ENCODE results near the gene RAB3GAP2.
A peak's percentile ranks its signal among the peaks of the same experiment; 100 is the strongest.

The RAB3GAP2 gene

DNA sequence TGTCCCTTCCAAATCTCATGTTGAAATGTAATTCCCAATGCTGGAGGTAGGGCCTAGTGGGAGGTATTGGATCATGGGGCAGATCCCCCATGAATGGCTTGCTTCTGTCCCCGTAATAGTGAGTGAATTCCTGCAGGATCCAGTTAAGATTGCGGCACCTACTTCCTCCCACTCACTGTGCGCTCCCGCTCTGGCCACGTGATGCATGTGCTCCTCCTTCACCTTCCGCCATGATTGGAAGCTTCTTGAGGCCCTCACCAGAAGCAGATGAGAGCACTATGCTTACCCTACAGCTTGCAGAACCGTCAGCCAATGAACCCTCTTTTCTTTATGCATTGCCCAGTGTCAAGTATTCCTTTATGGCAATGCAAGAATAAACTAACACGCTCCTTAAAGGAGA lies 14.9 kb upstream of the RAB3GAP2 start:
- H3K27ac ChIP-seq (ENCODE audit: low read length, poor library complexity, severe bottlenecking): no peak overlapping the region
- H2AFZ ChIP-seq (ENCODE audit: low read depth, low read length): no peak overlapping the region
- H3K9ac ChIP-seq (ENCODE audit: low read length): no peak overlapping the region
- H2BK120ac ChIP-seq (ENCODE audit: low read depth, low read length): no peak overlapping the region
- no peak overlapping the region for H4K91ac ChIP-seq (ENCODE audit: low read length)
- no peak overlapping the region for H3K4me3 ChIP-seq (ENCODE audit: insufficient read depth in 1 of 2, low read depth in 1 of 2, low read length in 2 of 2)
- no peak overlapping the region for H2BK12ac ChIP-seq (ENCODE audit: low read length in 2 of 2)
- H3K4me2 ChIP-seq (ENCODE audit: low read length, poor library complexity, severe bottlenecking): no peak overlapping the region
- no peak overlapping the region for H3K18ac ChIP-seq (ENCODE audit: low read depth in 1 of 2, low read length in 2 of 2)
- no peaks in the 10 kb centered on the region for H3K9me3 ChIP-seq (ENCODE audit: control insufficient read depth, low read length)
- DNase-seq: no peak
- H3K79me1 ChIP-seq (replicated peaks; ENCODE audit: low read length, poor library complexity, severe bottlenecking): no peaks in the 10 kb centered on the region
- no peak overlapping the region for H3K23ac ChIP-seq (ENCODE audit: low read length in 2 of 2)
- H2AK5ac ChIP-seq (ENCODE audit: low read length, severe bottlenecking): no peak overlapping the region
- no peak overlapping the region for H3K14ac ChIP-seq (ENCODE audit: low read length in 2 of 2)
- no peak overlapping the region for H2BK15ac ChIP-seq (ENCODE audit: low read depth, poor library complexity, severe bottlenecking)
- no peak overlapping the region for H3K4ac ChIP-seq (ENCODE audit: low read depth in 1 of 2, low read length in 2 of 2)
- H3K4me1 ChIP-seq (ENCODE audit: control insufficient read depth, insufficient read depth, low read depth, low read length): no peaks in the 10 kb centered on the region
- no peak overlapping the region for H4K8ac ChIP-seq (ENCODE audit: low read length)
- H3K36me3 ChIP-seq (ENCODE audit: control insufficient read depth in 1 of 2, insufficient read depth in 2 of 2, low read depth in 1 of 2, low read length in 2 of 2): no peaks in the 10 kb centered on the region
- H2BK5ac ChIP-seq (ENCODE audit: low read depth, low read length, poor library complexity, severe bottlenecking): no peak overlapping the region
- WGBS: 94% methylated on average over 8 of the region's 8 CpGs
- no peaks in the 10 kb centered on the region for H3K27me3 ChIP-seq (ENCODE audit: control insufficient read depth in 1 of 2, insufficient read depth in 1 of 2, low read length in 2 of 2)

DNA sequence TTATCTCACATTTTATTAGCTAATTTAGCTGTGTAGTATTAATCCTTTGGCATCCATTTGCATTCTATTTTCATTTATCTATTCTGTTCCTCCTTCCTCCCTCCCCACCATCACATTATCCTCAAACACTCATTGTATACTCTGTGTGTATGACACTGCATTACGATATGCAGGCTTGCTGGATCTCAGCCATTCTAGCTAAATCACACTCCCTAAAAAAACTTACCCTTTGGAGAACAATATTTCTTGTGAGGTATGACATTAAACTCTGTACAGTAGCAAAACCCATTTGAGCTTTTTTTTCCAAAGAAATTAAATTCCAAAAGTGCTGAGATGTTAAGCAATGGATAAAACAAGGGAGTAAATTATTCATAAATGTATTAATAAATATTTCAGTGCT lies 11.4 kb upstream of the RAB3GAP2 start:
- H3K27me3 ChIP-seq (ENCODE audit: control insufficient read depth in 1 of 2, insufficient read depth in 1 of 2, low read length in 2 of 2): peaks cover 0 to 4% of the 10 kb centered on the region in 2 experiments
- no peak for DNase-seq
- no peak overlapping the region for H2BK120ac ChIP-seq (ENCODE audit: low read depth, low read length)
- no peak overlapping the region for H3K23ac ChIP-seq (ENCODE audit: low read length in 2 of 2)
- H3K14ac ChIP-seq (ENCODE audit: low read length in 2 of 2): no peak overlapping the region
- H4K8ac ChIP-seq (ENCODE audit: low read length): no peak overlapping the region
- H3K27ac ChIP-seq (ENCODE audit: low read length, poor library complexity, severe bottlenecking): no peak overlapping the region
- no peak overlapping the region for H3K4me3 ChIP-seq (ENCODE audit: insufficient read depth in 1 of 2, low read depth in 1 of 2, low read length in 2 of 2)
- no peak overlapping the region for H2AFZ ChIP-seq (ENCODE audit: low read depth, low read length)
- no peak overlapping the region for H2BK15ac ChIP-seq (ENCODE audit: low read depth, poor library complexity, severe bottlenecking)
- no peak overlapping the region for H2BK5ac ChIP-seq (ENCODE audit: low read depth, low read length, poor library complexity, severe bottlenecking)
- H2BK12ac ChIP-seq (ENCODE audit: low read length in 2 of 2): no peak overlapping the region
- no peak overlapping the region for H4K91ac ChIP-seq (ENCODE audit: low read length)
- H3K18ac ChIP-seq (ENCODE audit: low read depth in 1 of 2, low read length in 2 of 2): no peak overlapping the region
- 91% methylated on average over 1 of the region's 1 CpG for WGBS
- no peaks in the 10 kb centered on the region for H3K9me3 ChIP-seq (ENCODE audit: control insufficient read depth, low read length)
- no peak overlapping the region for H2AK5ac ChIP-seq (ENCODE audit: low read length, severe bottlenecking)
- H3K4me2 ChIP-seq (ENCODE audit: low read length, poor library complexity, severe bottlenecking): no peak overlapping the region
- no peaks in the 10 kb centered on the region for H3K4me1 ChIP-seq (ENCODE audit: control insufficient read depth, insufficient read depth, low read depth, low read length)
- H3K4ac ChIP-seq (ENCODE audit: low read depth in 1 of 2, low read length in 2 of 2): no peak overlapping the region
- H3K36me3 ChIP-seq (ENCODE audit: control insufficient read depth in 1 of 2, insufficient read depth in 2 of 2, low read depth in 1 of 2, low read length in 2 of 2): no peaks in the 10 kb centered on the region
- no peak overlapping the region for H3K9ac ChIP-seq (ENCODE audit: low read length)
- no peaks in the 10 kb centered on the region for H3K79me1 ChIP-seq (replicated peaks; ENCODE audit: low read length, poor library complexity, severe bottlenecking)

DNA sequence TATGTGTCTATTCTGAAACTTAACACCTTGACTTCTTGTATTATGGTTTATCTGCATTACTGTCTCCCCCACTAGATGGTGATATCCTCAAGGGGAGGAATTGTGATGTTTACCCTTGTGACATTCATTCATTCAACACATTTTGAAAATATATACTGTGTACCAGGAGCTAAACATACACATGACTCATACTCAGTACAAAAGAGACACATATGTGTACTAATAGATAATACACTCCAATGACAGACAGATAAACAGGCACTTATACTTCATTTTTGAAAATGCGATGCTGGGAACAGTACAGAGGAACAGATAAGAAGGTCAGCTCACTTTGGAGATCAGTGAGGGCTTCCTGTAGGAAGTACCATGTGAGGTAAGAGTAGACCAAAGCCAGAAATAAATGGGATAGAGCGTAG lies 8.9 kb upstream of the RAB3GAP2 start:
- H2BK120ac ChIP-seq (ENCODE audit: low read depth, low read length): no peak overlapping the region
- no peak overlapping the region for H4K91ac ChIP-seq (ENCODE audit: low read length)
- H2BK5ac ChIP-seq (ENCODE audit: low read depth, low read length, poor library complexity, severe bottlenecking): no peak overlapping the region
- H3K9ac ChIP-seq (ENCODE audit: low read length): no peak overlapping the region
- 70% methylated on average over 2 of the region's 2 CpGs for WGBS
- H3K27me3 ChIP-seq (ENCODE audit: control insufficient read depth in 1 of 2, insufficient read depth in 1 of 2, low read length in 2 of 2): peaks cover 0 to 10% of the 10 kb centered on the region in 2 experiments
- no peak overlapping the region for H3K4me3 ChIP-seq (ENCODE audit: insufficient read depth in 1 of 2, low read depth in 1 of 2, low read length in 2 of 2)
- no peak overlapping the region for H2AFZ ChIP-seq (ENCODE audit: low read depth, low read length)
- no peaks in the 10 kb centered on the region for H3K9me3 ChIP-seq (ENCODE audit: control insufficient read depth, low read length)
- no peaks in the 10 kb centered on the region for H3K4me1 ChIP-seq (ENCODE audit: control insufficient read depth, insufficient read depth, low read depth, low read length)
- H3K18ac ChIP-seq (ENCODE audit: low read depth in 1 of 2, low read length in 2 of 2): no peak overlapping the region
- H2AK5ac ChIP-seq (ENCODE audit: low read length, severe bottlenecking): no peak overlapping the region
- no peak overlapping the region for H3K27ac ChIP-seq (ENCODE audit: low read length, poor library complexity, severe bottlenecking)
- H4K8ac ChIP-seq (ENCODE audit: low read length): no peak overlapping the region
- H3K36me3 ChIP-seq (ENCODE audit: control insufficient read depth in 1 of 2, insufficient read depth in 2 of 2, low read depth in 1 of 2, low read length in 2 of 2): no peaks in the 10 kb centered on the region
- no peak overlapping the region for H3K4me2 ChIP-seq (ENCODE audit: low read length, poor library complexity, severe bottlenecking)
- H3K4ac ChIP-seq (ENCODE audit: low read depth in 1 of 2, low read length in 2 of 2): no peak overlapping the region
- H2BK12ac ChIP-seq (ENCODE audit: low read length in 2 of 2): no peak overlapping the region
- H3K79me1 ChIP-seq (replicated peaks; ENCODE audit: low read length, poor library complexity, severe bottlenecking): no peaks in the 10 kb centered on the region
- H3K23ac ChIP-seq (ENCODE audit: low read length in 2 of 2): no peak overlapping the region
- H3K14ac ChIP-seq (ENCODE audit: low read length in 2 of 2): no peak overlapping the region
- peak; percentile 73 for DNase-seq
- H2BK15ac ChIP-seq (ENCODE audit: low read depth, poor library complexity, severe bottlenecking): no peak overlapping the region

- no peak for DNase-seq
- no peak overlapping the region for H2BK15ac ChIP-seq (ENCODE audit: low read depth, poor library complexity, severe bottlenecking)
- no peak overlapping the region for H2AFZ ChIP-seq (ENCODE audit: low read depth, low read length)
- H3K23ac ChIP-seq (ENCODE audit: low read length in 2 of 2): no peak overlapping the region
- no peak overlapping the region for H4K91ac ChIP-seq (ENCODE audit: low read length)
- no peak overlapping the region for H2BK120ac ChIP-seq (ENCODE audit: low read depth, low read length)
- 89% methylated on average over 3 of the region's 3 CpGs for WGBS
- no peak overlapping the region for H2BK5ac ChIP-seq (ENCODE audit: low read depth, low read length, poor library complexity, severe bottlenecking)
- no peaks in the 10 kb centered on the region for H3K9me3 ChIP-seq (ENCODE audit: control insufficient read depth, low read length)
- peaks cover 0 to 10% of the 10 kb centered on the region in 2 experiments for H3K27me3 ChIP-seq (ENCODE audit: control insufficient read depth in 1 of 2, insufficient read depth in 1 of 2, low read length in 2 of 2)
- no peak overlapping the region for H3K4me2 ChIP-seq (ENCODE audit: low read length, poor library complexity, severe bottlenecking)
- no peak overlapping the region for H3K4ac ChIP-seq (ENCODE audit: low read depth in 1 of 2, low read length in 2 of 2)
- H3K79me1 ChIP-seq (replicated peaks; ENCODE audit: low read length, poor library complexity, severe bottlenecking): no peaks in the 10 kb centered on the region
- H3K36me3 ChIP-seq (ENCODE audit: control insufficient read depth in 1 of 2, insufficient read depth in 2 of 2, low read depth in 1 of 2, low read length in 2 of 2): no peaks in the 10 kb centered on the region
- no peak overlapping the region for H2AK5ac ChIP-seq (ENCODE audit: low read length, severe bottlenecking)
- no peak overlapping the region for H2BK12ac ChIP-seq (ENCODE audit: low read length in 2 of 2)
- no peaks in the 10 kb centered on the region for H3K4me1 ChIP-seq (ENCODE audit: control insufficient read depth, insufficient read depth, low read depth, low read length)
- no peak overlapping the region for H4K8ac ChIP-seq (ENCODE audit: low read length)
- H3K18ac ChIP-seq (ENCODE audit: low read depth in 1 of 2, low read length in 2 of 2): no peak overlapping the region
- no peak overlapping the region for H3K4me3 ChIP-seq (ENCODE audit: insufficient read depth in 1 of 2, low read depth in 1 of 2, low read length in 2 of 2)
- H3K9ac ChIP-seq (ENCODE audit: low read length): no peak overlapping the region
- H3K27ac ChIP-seq (ENCODE audit: low read length, poor library complexity, severe bottlenecking): no peak overlapping the region
- H3K14ac ChIP-seq (ENCODE audit: low read length in 2 of 2): no peak overlapping the region
Measured at GRCh38 chr1:220280249-220280648, 8.0 kb upstream of the RAB3GAP2 start.

All from mesenchymal stem cell (in vitro differentiated cells and primary cell).